IPS-15b (cell line): ENCODE data around the gene RAB5A.

Experiments
- H3K27me3 ChIP-seq: one replicate; pipeline ENCODE4 v1.6.1; 2013; ENCODE audit warnings: low read length; ENCODE audit not compliant: control insufficient read depth, insufficient read depth
- H3K36me3 ChIP-seq: one replicate; pipeline ENCODE4 v1.6.1; 2013; ENCODE audit warnings: low read length; ENCODE audit not compliant: control insufficient read depth, insufficient read depth
- H3K4me1 ChIP-seq: one replicate; pipeline ENCODE4 v1.6.1; 2013; ENCODE audit warnings: mild to moderate bottlenecking, low read length; ENCODE audit not compliant: control insufficient read depth, insufficient read depth
- H3K4me3 ChIP-seq: one replicate; pipeline ENCODE4 v1.5.1; 2013; ENCODE audit warnings: low read depth, low read length
- H3K9ac ChIP-seq: one replicate; pipeline ENCODE4 v1.6.1; 2013; ENCODE audit warnings: low read depth, mild to moderate bottlenecking, low read length
- H3K9me3 ChIP-seq: one replicate; pipeline ENCODE4 v1.6.1; 2013; ENCODE audit warnings: mild to moderate bottlenecking, low read length; ENCODE audit not compliant: control insufficient read depth, insufficient read depth

The RAB5A gene

DNA sequence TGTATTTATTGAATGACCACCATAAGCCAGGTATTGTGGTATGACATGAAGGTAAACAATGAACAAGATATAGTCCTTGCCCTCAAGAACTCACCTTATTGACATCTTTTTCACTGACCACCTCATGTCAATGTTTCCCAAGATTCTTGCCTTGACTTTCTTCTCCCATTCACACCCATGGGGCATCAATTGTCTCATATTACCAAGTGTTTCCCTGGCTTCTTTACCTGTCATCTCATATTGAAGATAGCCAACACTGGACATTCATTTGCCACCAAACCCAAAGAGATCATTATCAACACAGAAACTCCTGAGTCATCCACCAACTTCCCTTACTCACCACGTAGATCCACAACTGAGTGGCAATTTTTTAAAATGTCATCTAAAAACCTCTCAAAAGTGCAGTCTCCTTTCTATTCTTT lies 15.1 kb upstream of the RAB5A start:
- H3K27me3 ChIP-seq = no peaks in the 10 kb centered on the region
- no peak overlapping the region for H3K4me3 ChIP-seq
- no peaks in the 10 kb centered on the region for H3K9me3 ChIP-seq
- H3K9ac ChIP-seq = no peak overlapping the region
- H3K4me1 ChIP-seq = peaks cover 3% of the 10 kb centered on the region
- H3K36me3 ChIP-seq = no peaks in the 10 kb centered on the region

DNA sequence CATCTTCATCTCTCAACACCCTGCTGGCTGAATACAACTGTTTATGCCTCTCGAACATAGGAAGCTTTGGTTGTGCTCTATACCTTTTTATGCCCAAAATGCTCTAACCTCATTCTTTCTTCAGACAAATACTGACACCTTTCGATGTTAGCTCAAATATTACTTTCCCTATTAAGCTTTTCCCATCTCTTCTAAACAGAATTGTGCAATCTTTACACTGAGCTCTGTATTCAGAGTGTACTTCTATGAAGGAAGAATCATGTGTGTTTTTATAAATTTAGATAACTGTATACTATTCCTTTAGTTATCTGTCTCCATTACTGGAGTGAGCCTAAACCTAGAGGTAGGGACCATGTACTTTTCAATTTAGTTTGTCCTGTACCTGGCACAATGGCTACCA lies 14.5 kb upstream of the RAB5A start:
- H3K4me1 ChIP-seq = peaks cover 3% of the 10 kb centered on the region
- H3K36me3 ChIP-seq = no peaks in the 10 kb centered on the region
- H3K9me3 ChIP-seq = no peaks in the 10 kb centered on the region
- no peaks in the 10 kb centered on the region for H3K27me3 ChIP-seq
- no peak overlapping the region for H3K4me3 ChIP-seq
- H3K9ac ChIP-seq = no peak overlapping the region

- no peaks in the 10 kb centered on the region for H3K36me3 ChIP-seq
Observed at GRCh38 chr3:19934098-19934566, 12.8 kb upstream of the RAB5A start, which contains the start of gene EFHB. TSS of gene EFHB (minus strand) at chr3:19934217. CDS start at chr3:19934018, 199 bp downstream.

GRCh38 chr3:19937459-19938294 lies 9.2 kb upstream of the RAB5A start:
- Histone ChIP-seq H3K4me3 (no peak overlapping the region), H3K4me1 (peaks cover 3% of the 10 kb centered on the region)

More at GRCh38 chr3:19934098-19934566, 12.8 kb upstream of the RAB5A start, which contains the start of gene EFHB:
- Histone ChIP-seq H3K9me3 (no peaks in the 10 kb centered on the region), H3K27me3 (no peaks in the 10 kb centered on the region), H3K9ac (peak within 1 kb of the TSS; percentile 30), H3K4me3 (peak within 1 kb of the TSS; percentile 71), H3K4me1 (peaks cover 3% of the 10 kb centered on the region)

GRCh38 chr3:19938295-19938627 lies 8.6 kb upstream of the RAB5A start:
- no peaks in the 10 kb centered on the region for H3K27me3 ChIP-seq
- H3K36me3 ChIP-seq = no peaks in the 10 kb centered on the region
- H3K9ac ChIP-seq = no peak overlapping the region
- peaks cover 3% of the 10 kb centered on the region for H3K4me1 ChIP-seq
- H3K9me3 ChIP-seq = no peaks in the 10 kb centered on the region
- no peak overlapping the region for H3K4me3 ChIP-seq

More at GRCh38 chr3:19937459-19938294, 9.2 kb upstream of the RAB5A start:
- no peaks in the 10 kb centered on the region for H3K27me3 ChIP-seq
- H3K36me3 ChIP-seq = no peaks in the 10 kb centered on the region
- H3K9me3 ChIP-seq = no peaks in the 10 kb centered on the region
- H3K9ac ChIP-seq = no peak overlapping the region

- H3K9ac ChIP-seq = no peak overlapping the region
- H3K36me3 ChIP-seq = no peaks in the 10 kb centered on the region
- H3K4me1 ChIP-seq = no peaks in the 10 kb centered on the region
- H3K4me3 ChIP-seq = no peak overlapping the region
- H3K27me3 ChIP-seq = no peaks in the 10 kb centered on the region
- no peaks in the 10 kb centered on the region for H3K9me3 ChIP-seq
Observed at GRCh38 chr3:19940643-19941042, 6.3 kb upstream of the RAB5A start.

GRCh38 chr3:19945534-19945933 lies 1.4 kb upstream of the RAB5A start:
- peak overlapping the region; percentile 76 for H3K4me3 ChIP-seq
- peaks cover 4% of the 10 kb centered on the region for H3K4me1 ChIP-seq
- H3K36me3 ChIP-seq = no peaks in the 10 kb centered on the region
- H3K9ac ChIP-seq = no peak overlapping the region
- no peaks in the 10 kb centered on the region for H3K9me3 ChIP-seq
- no peaks in the 10 kb centered on the region for H3K27me3 ChIP-seq

DNA sequence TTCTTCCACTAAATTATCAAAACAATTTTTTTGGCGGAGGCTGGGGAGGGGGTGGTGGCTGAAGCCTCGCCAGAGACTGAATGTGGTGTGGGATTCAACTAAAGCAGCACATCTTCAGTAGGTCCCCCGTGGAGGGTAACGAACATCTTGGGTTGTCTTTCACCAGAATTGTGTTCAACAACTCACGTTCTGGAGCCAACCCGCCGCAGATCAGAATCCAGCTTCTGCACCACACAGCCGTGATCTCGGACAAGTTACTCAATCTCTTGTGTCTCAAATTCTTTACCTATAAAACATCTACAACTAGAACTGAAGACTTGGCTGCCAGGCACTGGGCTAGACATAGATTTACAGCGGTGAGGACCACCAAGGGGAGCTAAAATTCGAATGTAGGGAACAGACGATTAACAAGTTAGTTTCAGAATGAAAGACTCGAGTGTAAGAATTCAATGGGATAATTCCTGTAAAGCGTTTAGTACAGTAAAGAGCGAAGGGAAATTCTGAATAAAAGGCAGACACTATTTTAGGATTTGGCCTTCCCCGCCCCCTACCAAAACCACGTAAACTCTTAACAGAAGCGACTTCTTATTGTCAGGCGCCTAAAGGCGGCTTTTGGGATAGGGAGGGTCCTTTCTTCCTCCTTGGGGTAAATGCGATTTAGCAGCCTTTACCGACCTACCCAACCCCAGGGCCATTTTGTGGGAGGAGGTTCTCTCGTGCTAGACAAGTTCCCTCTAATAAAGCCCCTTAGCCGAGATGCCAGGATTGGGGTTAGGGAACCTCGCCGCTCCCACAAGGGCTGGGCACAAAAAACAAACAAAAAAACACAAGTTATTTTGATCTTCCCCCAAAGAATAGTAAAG lies 697 bp upstream of the RAB5A start:
- Histone ChIP-seq H3K9ac (peak overlapping the region; percentile 90), H3K4me3 (peak overlapping the region; percentile 76), H3K36me3 (peaks cover under 1% of the 10 kb centered on the region), H3K4me1 (peaks cover 4% of the 10 kb centered on the region), H3K27me3 (no peaks in the 10 kb centered on the region), H3K9me3 (no peaks in the 10 kb centered on the region)

- H3K9ac ChIP-seq = peak overlapping the region; percentile 91
- H3K4me3 ChIP-seq = peak overlapping the region; percentile 96
- H3K36me3 ChIP-seq = peaks cover 10% of the 10 kb centered on the region
- peaks cover 8% of the 10 kb centered on the region for H3K4me1 ChIP-seq
- no peaks in the 10 kb centered on the region for H3K9me3 ChIP-seq
- no peaks in the 10 kb centered on the region for H3K27me3 ChIP-seq
Observed at GRCh38 chr3:19947549-19948225, 790 bp downstream of the RAB5A start.

- Histone ChIP-seq H3K27me3 (no peaks in the 10 kb centered on the region), H3K36me3 (peaks cover 10% of the 10 kb centered on the region), H3K4me1 (peaks cover 8% of the 10 kb centered on the region), H3K4me3 (peak overlapping the region; percentile 96), H3K9ac (peak overlapping the region; percentile 91), H3K9me3 (no peaks in the 10 kb centered on the region)
Observed at GRCh38 chr3:19948226-19948591, 1.3 kb downstream of the RAB5A start.

GRCh38 chr3:19950316-19950715 lies 3.4 kb downstream of the RAB5A start:
- no peak overlapping the region for H3K9ac ChIP-seq
- H3K27me3 ChIP-seq = no peaks in the 10 kb centered on the region
- no peaks in the 10 kb centered on the region for H3K9me3 ChIP-seq
- peaks cover 8% of the 10 kb centered on the region for H3K4me1 ChIP-seq
- H3K36me3 ChIP-seq = peaks cover 15% of the 10 kb centered on the region
- H3K4me3 ChIP-seq = peak overlapping the region; percentile 3
